ENCODE data around the gene CLSTN2. TPM values are rescaled to one million over a fixed set of nuclear protein-coding genes. Genes with fewer than 3 reads are reported as not detected.

CLSTN2 gene
- total and polyA plus RNA-seq, 9 donors, result 28.9 to 263 (median 134) TPM

GRCh38 chr3:140103166-140103565 is 168.2 kb downstream of the CLSTN2 start:
- intact Hi-C loops (cut with DNase I), result no loop called here
- no peak for DNase-seq
- Histone ChIP-seq H3K27me3 (no peaks in the 10 kb centered on the region), H3K27ac (no peak overlapping the region), H3K36me3 (no peaks in the 10 kb centered on the region), H3K4me3 (no peak overlapping the region), H3K4me1 (ENCODE audit: insufficient read depth) (no peaks in the 10 kb centered on the region), H3K9me3 (no peaks in the 10 kb centered on the region)
- WGBS, 3 donors, result 46 to 63% (median 59%) methylated on average over 1 of the region's 1 CpG
- TF ChIP-seq POLR2A (IDR thresholded peaks at IDR 0.05), result no peak
- TF ChIP-seq EP300 (IDR thresholded peaks at IDR 0.05), result no peak
- TF ChIP-seq, protein P1, sequence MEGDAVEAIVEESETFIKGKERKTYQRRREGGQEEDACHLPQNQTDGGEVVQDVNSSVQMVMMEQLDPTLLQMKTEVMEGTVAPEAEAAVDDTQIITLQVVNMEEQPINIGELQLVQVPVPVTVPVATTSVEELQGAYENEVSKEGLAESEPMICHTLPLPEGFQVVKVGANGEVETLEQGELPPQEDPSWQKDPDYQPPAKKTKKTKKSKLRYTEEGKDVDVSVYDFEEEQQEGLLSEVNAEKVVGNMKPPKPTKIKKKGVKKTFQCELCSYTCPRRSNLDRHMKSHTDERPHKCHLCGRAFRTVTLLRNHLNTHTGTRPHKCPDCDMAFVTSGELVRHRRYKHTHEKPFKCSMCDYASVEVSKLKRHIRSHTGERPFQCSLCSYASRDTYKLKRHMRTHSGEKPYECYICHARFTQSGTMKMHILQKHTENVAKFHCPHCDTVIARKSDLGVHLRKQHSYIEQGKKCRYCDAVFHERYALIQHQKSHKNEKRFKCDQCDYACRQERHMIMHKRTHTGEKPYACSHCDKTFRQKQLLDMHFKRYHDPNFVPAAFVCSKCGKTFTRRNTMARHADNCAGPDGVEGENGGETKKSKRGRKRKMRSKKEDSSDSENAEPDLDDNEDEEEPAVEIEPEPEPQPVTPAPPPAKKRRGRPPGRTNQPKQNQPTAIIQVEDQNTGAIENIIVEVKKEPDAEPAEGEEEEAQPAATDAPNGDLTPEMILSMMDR (IDR thresholded peaks at IDR 0.05), result no peak

- no peaks in the 10 kb centered on the region for H3K27me3 ChIP-seq
- no peak overlapping the region for H3K4me3 ChIP-seq
- H3K9me3 ChIP-seq, result no peaks in the 10 kb centered on the region
- H3K4me1 ChIP-seq (ENCODE audit: insufficient read depth), result no peaks in the 10 kb centered on the region
- no peak overlapping the region for H3K27ac ChIP-seq
- H3K36me3 ChIP-seq, result no peaks in the 10 kb centered on the region
- intact Hi-C loops (cut with DNase I), result no loop called here
- DNase-seq, result no peak
- 64 to 73% (median 68%) methylated on average over 4 of the region's 4 CpGs for WGBS, 3 donors
- TF ChIP-seq, protein P1 (IDR thresholded peaks at IDR 0.05), result no peak
- TF ChIP-seq POLR2A (IDR thresholded peaks at IDR 0.05), result no peak
- no peak for TF ChIP-seq EP300 (IDR thresholded peaks at IDR 0.05)
Observed at GRCh38 chr3:140103986-140104645, 169.1 kb downstream of the CLSTN2 start.

GRCh38 chr3:140113996-140114788 is 179.2 kb downstream of the CLSTN2 start:
- WGBS, 3 donors, result 87 to 95% (median 88%) methylated on average over 3 of the region's 3 CpGs
- intact Hi-C loops (cut with DNase I), result no loop called here
- Histone ChIP-seq H3K4me1 (ENCODE audit: insufficient read depth) (peaks cover 9% of the 10 kb centered on the region), H3K27ac (no peak overlapping the region), H3K27me3 (no peaks in the 10 kb centered on the region), H3K36me3 (no peaks in the 10 kb centered on the region), H3K9me3 (no peaks in the 10 kb centered on the region), H3K4me3 (no peak overlapping the region)
- no peak for DNase-seq
- TF ChIP-seq, protein P1 (IDR thresholded peaks at IDR 0.05), result no peak
- TF ChIP-seq EP300 (IDR thresholded peaks at IDR 0.05), result no peak
- no peak for TF ChIP-seq POLR2A (IDR thresholded peaks at IDR 0.05)

- Histone ChIP-seq H3K4me1 (ENCODE audit: insufficient read depth) (peaks cover 9% of the 10 kb centered on the region), H3K9me3 (no peaks in the 10 kb centered on the region), H3K27me3 (no peaks in the 10 kb centered on the region), H3K27ac (no peak overlapping the region), H3K4me3 (no peak overlapping the region), H3K36me3 (no peaks in the 10 kb centered on the region)
- no peak for DNase-seq
- intact Hi-C loops (cut with DNase I), result no loop called here
- WGBS, 3 donors, result 60 to 72% (median 68%) methylated on average over 2 of the region's 2 CpGs
- TF ChIP-seq, protein P1 (IDR thresholded peaks at IDR 0.05), result no peak
- TF ChIP-seq EP300 (IDR thresholded peaks at IDR 0.05), result no peak
- no peak for TF ChIP-seq POLR2A (IDR thresholded peaks at IDR 0.05)
Observed at GRCh38 chr3:140114789-140115080, 179.8 kb downstream of the CLSTN2 start.
